ENCODE measurements around the gene TRIM43B.
A peak's percentile ranks its signal among the peaks of the same experiment; 100 is the strongest.

- peak; percentile 46; the same call in 1 of the 2 replicates for TF ChIP-seq CTCF (conservative IDR thresholded peaks at IDR 0.05; ENCODE audit: low read length)
- TF ChIP-seq EZH2phosphoT487 (IDR thresholded peaks at IDR 0.05; ENCODE audit: borderline replicate concordance) = no peak
Measured at GRCh38 chr2:95526360-95527341, 42.1 kb upstream of the TRIM43B start.
